Measurements from ENCODE around the gene ZBTB48. TPM values are rescaled to one million over a fixed set of nuclear protein-coding genes. Genes with fewer than 3 reads are reported as not detected.

The ZBTB48 gene
- total RNA-seq, 2 donors from 2014 or later: 41.3 to 51.0 TPM

- peaks cover 0 to 3% of the 10 kb centered on the region in 2 donors for H3K36me3 ChIP-seq
- no peaks in the 10 kb centered on the region for H3K9me3 ChIP-seq
- TF ChIP-seq POLR2AphosphoS5 (IDR thresholded peaks at IDR 0.05) (no peak), POLR2A (IDR thresholded peaks at IDR 0.05) (no peak), CTCF (IDR thresholded peaks at IDR 0.05) (no peak)
- peaks cover 4% of the 10 kb centered on the region for H3K4me1 ChIP-seq (replicated peaks)
- 88% methylated on average over 12 of the region's 12 CpGs for WGBS
- H3K27ac ChIP-seq: no peak overlapping the region
- no peak for DNase-seq (ENCODE audit: low spot score)
- no peak overlapping the region for H3K4me3 ChIP-seq
- intact Hi-C loops (cut with DNase I): loop anchor here (5.0 kb wide), 1 partner anchor 42 kb away; no protein-coding TSS in a partner anchor
- no peaks in the 10 kb centered on the region for H3K27me3 ChIP-seq (replicated peaks; ENCODE audit: insufficient read depth)
Observed at GRCh38 chr1:6628971-6629479, 49.2 kb downstream of the ZBTB48 start.

- Histone ChIP-seq H3K9me3 (no peaks in the 10 kb centered on the region), H3K27ac (no peak overlapping the region), H3K4me3 (no peak overlapping the region), H3K27me3 (replicated peaks; ENCODE audit: insufficient read depth) (no peaks in the 10 kb centered on the region), H3K36me3 (peaks cover 0 to 3% of the 10 kb centered on the region in 2 donors), H3K4me1 (replicated peaks) (peaks cover 4% of the 10 kb centered on the region)
- no peak for DNase-seq (ENCODE audit: low spot score)
- intact Hi-C loops (cut with DNase I): no loop called here
- no peak for TF ChIP-seq POLR2A (IDR thresholded peaks at IDR 0.05)
- no peak for TF ChIP-seq POLR2AphosphoS5 (IDR thresholded peaks at IDR 0.05)
- no peak for TF ChIP-seq CTCF (IDR thresholded peaks at IDR 0.05)
- WGBS: 86% methylated on average over 8 of the region's 8 CpGs
Observed at GRCh38 chr1:6630027-6630426, 50.2 kb downstream of the ZBTB48 start.

GRCh38 chr1:6631058-6631457, 51.3 kb downstream of the ZBTB48 start:
- no peaks in the 10 kb centered on the region for H3K27me3 ChIP-seq (replicated peaks; ENCODE audit: insufficient read depth)
- peaks cover 4% of the 10 kb centered on the region for H3K4me1 ChIP-seq (replicated peaks)
- no peak for DNase-seq (ENCODE audit: low spot score)
- no peak overlapping the region for H3K4me3 ChIP-seq
- no peak overlapping the region for H3K27ac ChIP-seq
- no peaks in the 10 kb centered on the region for H3K9me3 ChIP-seq
- H3K36me3 ChIP-seq: peaks cover 0 to 3% of the 10 kb centered on the region in 2 donors
- intact Hi-C loops (cut with DNase I): no loop called here
- WGBS: 97% methylated on average over 8 of the region's 8 CpGs
- TF ChIP-seq CTCF (IDR thresholded peaks at IDR 0.05) (no peak), POLR2A (IDR thresholded peaks at IDR 0.05) (no peak), POLR2AphosphoS5 (IDR thresholded peaks at IDR 0.05) (no peak)

- DNase-seq (ENCODE audit: low spot score): no peak
- Histone ChIP-seq H3K4me3 (no peak overlapping the region), H3K9me3 (no peaks in the 10 kb centered on the region), H3K27ac (no peak overlapping the region), H3K4me1 (replicated peaks) (no peaks in the 10 kb centered on the region), H3K36me3 (peaks cover 0 to 3% of the 10 kb centered on the region in 2 donors), H3K27me3 (replicated peaks; ENCODE audit: insufficient read depth) (no peaks in the 10 kb centered on the region)
- TF ChIP-seq POLR2AphosphoS5 (IDR thresholded peaks at IDR 0.05): no peak
- TF ChIP-seq CTCF (IDR thresholded peaks at IDR 0.05): no peak
- no peak for TF ChIP-seq POLR2A (IDR thresholded peaks at IDR 0.05)
- intact Hi-C loops (cut with DNase I): no loop called here
- 87% methylated on average over 22 of the region's 30 CpGs for WGBS
Observed at GRCh38 chr1:6632588-6633514, 53.1 kb downstream of the ZBTB48 start.

Data from prostate gland (tissue), 2 donors.